Vagina (tissue), 2 donors: ENCODE measurements around the gene LAMTOR4.

Experiments
- CTCF ChIP-seq, 3 experiments: fragments of 450-650 bp in 2 of 3; fragments of 200-600 bp in 1 of 3; sonication (generic) in 1 of 3; IDR thresholded peaks; one replicate each; pipeline ENCODE4 v1.5.1; 2017 to 2019; ENCODE audit warnings: antibody characterized with exemption in 3 of 3, mild to moderate bottlenecking in 2 of 3, moderate library complexity in 2 of 3
- POLR2A ChIP-seq, 2 donors: fragments of 450-650 bp; IDR thresholded peaks; one replicate each; pipeline ENCODE4 v1.6.1; 2017; ENCODE audit warnings: antibody characterized with exemption in 2 of 2, mild to moderate bottlenecking in 2 of 2, moderate library complexity in 2 of 2

GRCh38 chr7:100167912-100168323, 19.2 kb downstream of the LAMTOR4 start:
- TF ChIP-seq CTCF (IDR thresholded peaks at IDR 0.05) = no peak
- no peak for TF ChIP-seq POLR2A (IDR thresholded peaks at IDR 0.05)
